ENCODE data around the gene TNPO1.

- TF ChIP-seq CTCF (IDR thresholded peaks at IDR 0.05) (no peak), POLR2A (IDR thresholded peaks at IDR 0.05) (no peak)
Measured at GRCh38 chr5:72785801-72786200, 30.7 kb upstream of the TNPO1 start.
